ENCODE results near the gene C3orf52. TPM values are rescaled to one million over a fixed set of nuclear protein-coding genes. Genes with fewer than 3 reads are reported as not detected.

C3orf52 gene
- total and polyA plus RNA-seq, 10 of the 15 experiments (the other 5 are each of a cell fraction or from before 2014, with no cell fraction given) = 0.15 to 1.9 (median 0.73) TPM

GRCh38 chr3:112138219-112138969, 52.2 kb downstream of the C3orf52 start:
- ATAC-seq (no peak), DNase-seq (ENCODE audit: low read depth, low spot score) (no peak), FAIRE-seq (no peak)
- Histone ChIP-seq H2AFZ (ENCODE audit: control insufficient read depth, low read depth, low read length) (peak overlapping the region; percentile 76), H3K4me3 (no peak overlapping the region), H3K79me2 (ENCODE audit: control insufficient read depth, insufficient read depth, low read length) (peaks cover 18% of the 10 kb centered on the region), H3K9me3 (replicated peaks; ENCODE audit: control insufficient read depth, insufficient read depth, low read length) (no peaks in the 10 kb centered on the region; the same call in 2 of the 3 replicates), H4K20me1 (ENCODE audit: control insufficient read depth, insufficient read depth) (no peaks in the 10 kb centered on the region), H3K4me1 (ENCODE audit: control insufficient read depth, insufficient read depth, low read length) (peaks cover 46% of the 10 kb centered on the region), H3K36me3 (ENCODE audit: control insufficient read depth in 2 of 2, insufficient read depth in 2 of 2, low read length in 1 of 2) (no peaks in the 10 kb centered on the region), H3K27me3 (replicated peaks in 1 of 2; ENCODE audit: control insufficient read depth in 2 of 2, insufficient read depth in 2 of 2, low read length in 1 of 2) (no peaks in the 10 kb centered on the region), H3K27ac (ENCODE audit: control insufficient read depth, insufficient read depth) (no peak overlapping the region), H3K9ac (ENCODE audit: control insufficient read depth, insufficient read depth, low read length) (no peak overlapping the region), H3K4me2 (ENCODE audit: control insufficient read depth, insufficient read depth) (no peak overlapping the region)
- WGBS (ENCODE audit: insufficient coverage, insufficient replicate concordance, low lambda C conversion rate, missing lambda C conversion rate) = 0% methylated on average over 1 of the region's 1 CpG
- POLR2A ChIA-PET = interaction anchor here (0.5 to 4.5 kb wide), 11 partner anchors 11 to 420 kb away, joined by 3 to 21 read pairs (median 3); partner anchors contain the start of gene BTLA
- RAD21 ChIA-PET (ENCODE audit: unreplicated experiment) = interaction anchor here (1.0 to 17.9 kb wide), 28 partner anchors 11 to 424 kb away, joined by 3 to 457 read pairs (median 6); partner anchors contain the start of genes ATG3, CD200, SLC35A5 and SLC9C1
- TF ChIP-seq ZNF207 (IDR thresholded peaks at IDR 0.05; ENCODE audit: borderline replicate concordance) = no peak
- TF ChIP-seq NFXL1 (IDR thresholded peaks at IDR 0.05; ENCODE audit: borderline replicate concordance) = no peak
- TF ChIP-seq RBBP5 (conservative IDR thresholded peaks at IDR 0.05) = no peak
- TF ChIP-seq ZNF24 (IDR thresholded peaks at IDR 0.05) = no peak
- no peak for TF ChIP-seq ZNF274 (IDR thresholded peaks at IDR 0.05; ENCODE audit: insufficient read depth, insufficient read length)
- no peak for TF ChIP-seq CHD1 (IDR thresholded peaks at IDR 0.05; ENCODE audit: low read depth, low read length)
- no peak for TF ChIP-seq MYC (IDR thresholded peaks at IDR 0.05; ENCODE audit: insufficient read depth, insufficient read length, insufficient replicate concordance, low read length, severe bottlenecking)
- TF ChIP-seq, protein P1, sequence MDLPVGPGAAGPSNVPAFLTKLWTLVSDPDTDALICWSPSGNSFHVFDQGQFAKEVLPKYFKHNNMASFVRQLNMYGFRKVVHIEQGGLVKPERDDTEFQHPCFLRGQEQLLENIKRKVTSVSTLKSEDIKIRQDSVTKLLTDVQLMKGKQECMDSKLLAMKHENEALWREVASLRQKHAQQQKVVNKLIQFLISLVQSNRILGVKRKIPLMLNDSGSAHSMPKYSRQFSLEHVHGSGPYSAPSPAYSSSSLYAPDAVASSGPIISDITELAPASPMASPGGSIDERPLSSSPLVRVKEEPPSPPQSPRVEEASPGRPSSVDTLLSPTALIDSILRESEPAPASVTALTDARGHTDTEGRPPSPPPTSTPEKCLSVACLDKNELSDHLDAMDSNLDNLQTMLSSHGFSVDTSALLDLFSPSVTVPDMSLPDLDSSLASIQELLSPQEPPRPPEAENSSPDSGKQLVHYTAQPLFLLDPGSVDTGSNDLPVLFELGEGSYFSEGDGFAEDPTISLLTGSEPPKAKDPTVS (IDR thresholded peaks at IDR 0.05; ENCODE audit: low read depth, low read length) = no peak
- TF ChIP-seq, protein P2, sequence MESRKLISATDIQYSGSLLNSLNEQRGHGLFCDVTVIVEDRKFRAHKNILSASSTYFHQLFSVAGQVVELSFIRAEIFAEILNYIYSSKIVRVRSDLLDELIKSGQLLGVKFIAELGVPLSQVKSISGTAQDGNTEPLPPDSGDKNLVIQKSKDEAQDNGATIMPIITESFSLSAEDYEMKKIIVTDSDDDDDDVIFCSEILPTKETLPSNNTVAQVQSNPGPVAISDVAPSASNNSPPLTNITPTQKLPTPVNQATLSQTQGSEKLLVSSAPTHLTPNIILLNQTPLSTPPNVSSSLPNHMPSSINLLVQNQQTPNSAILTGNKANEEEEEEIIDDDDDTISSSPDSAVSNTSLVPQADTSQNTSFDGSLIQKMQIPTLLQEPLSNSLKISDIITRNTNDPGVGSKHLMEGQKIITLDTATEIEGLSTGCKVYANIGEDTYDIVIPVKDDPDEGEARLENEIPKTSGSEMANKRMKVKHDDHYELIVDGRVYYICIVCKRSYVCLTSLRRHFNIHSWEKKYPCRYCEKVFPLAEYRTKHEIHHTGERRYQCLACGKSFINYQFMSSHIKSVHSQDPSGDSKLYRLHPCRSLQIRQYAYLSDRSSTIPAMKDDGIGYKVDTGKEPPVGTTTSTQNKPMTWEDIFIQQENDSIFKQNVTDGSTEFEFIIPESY (IDR thresholded peaks at IDR 0.05) = no peak
- TF ChIP-seq CHD2 (IDR thresholded peaks at IDR 0.05; ENCODE audit: borderline replicate concordance, low read depth, low read length) = no peak
- TF ChIP-seq TCF3 (IDR thresholded peaks at IDR 0.05; ENCODE audit: borderline replicate concordance, insufficient read depth, low read depth, low read length) = no peak
- no peak for TF ChIP-seq LARP7 (IDR thresholded peaks at IDR 0.05)
- BruUV-seq (replicated peaks) = no TSS peak
- CTCF ChIA-PET = interaction anchor here (0.7 to 18.1 kb wide), 29 partner anchors 13 to 841 kb away, joined by 3 to 226 read pairs (median 6); partner anchors contain the start of genes BTLA, CD200 and SLC9C1
- SMC1A ChIA-PET (ENCODE audit: uncharacterized antibody, unreplicated experiment) = interaction anchor here (0.8 to 18.5 kb wide), 40 partner anchors 9 to 596 kb away, joined by 3 to 489 read pairs (median 5); partner anchors contain the start of genes BTLA, CD200 and SLC9C1
- intact Hi-C loops (cut with micrococcal nuclease; ENCODE audit: unreplicated experiment) (loop anchor here (10.0 kb wide), 1 partner anchor 356 kb away; the partner anchor contains the start of gene BTLA), in situ Hi-C loops (cut with MboI) (loop anchor here (5.0 kb wide), 1 partner anchor 154 kb away; the partner anchor contains the start of gene SLC9C1)
